Hepatocyte (in vitro differentiated cells): ENCODE measurements around the gene STIM1. TPM values are rescaled to one million over a fixed set of nuclear protein-coding genes. Genes with fewer than 3 reads are reported as not detected.

ENCODE experiments used
- DNase-seq: peaks from one replicate; pipeline ENCODE4 v3.0.0-alpha.2; 2016; ENCODE audit warnings: low spot score
- H2AFZ ChIP-seq: fragments of 200-600 bp; sonication (generic); 2 replicates; pipeline ENCODE4 v1.6.0; 2016; ENCODE audit warnings: antibody characterized with exemption, mild to moderate bottlenecking
- H3K27ac ChIP-seq: fragments of 200-600 bp; sonication (generic); 2 replicates; pipeline ENCODE4 v1.5.1; 2016; ENCODE audit warnings: mild to moderate bottlenecking
- H3K27me3 ChIP-seq: fragments of 200-600 bp; sonication (generic); 2 replicates; pipeline ENCODE4 v1.6.1; 2016
- H3K36me3 ChIP-seq: fragments of 200-600 bp; sonication (generic); replicated peaks from 2 replicates; pipeline ENCODE4 v1.5.1; 2016; ENCODE audit warnings: low read depth; ENCODE audit not compliant: insufficient read depth
- H3K4me1 ChIP-seq: fragments of 200-600 bp; sonication (generic); 2 replicates; pipeline ENCODE4 v1.5.1; 2016; ENCODE audit warnings: mild to moderate bottlenecking, moderate library complexity; ENCODE audit not compliant: insufficient read depth
- H3K4me2 ChIP-seq: fragments of 200-600 bp; sonication (generic); 2 replicates; pipeline ENCODE4 v1.6.0; 2016
- H3K4me3 ChIP-seq: fragments of 200-600 bp; sonication (generic); 2 replicates; pipeline ENCODE4 v1.5.1; 2016; ENCODE audit warnings: mild to moderate bottlenecking
- H3K79me2 ChIP-seq: fragments of 200-600 bp; sonication (generic); 2 replicates; pipeline ENCODE4 v1.6.0; 2017; ENCODE audit warnings: mild to moderate bottlenecking
- H3K9me2 ChIP-seq: fragments of 200-600 bp; sonication (generic); replicated peaks from 2 replicates; pipeline ENCODE4 v1.6.0; 2017; ENCODE audit warnings: mild to moderate bottlenecking; ENCODE audit not compliant: insufficient read depth
- H3K9me3 ChIP-seq: fragments of 200-600 bp; sonication (generic); 2 replicates; pipeline ENCODE4 v1.5.1; 2016; ENCODE audit warnings: low read depth, mild to moderate bottlenecking
- H4K20me1 ChIP-seq: fragments of 200-600 bp; sonication (generic); 2 replicates; pipeline ENCODE4 v1.6.0; 2016; ENCODE audit warnings: mild to moderate bottlenecking; ENCODE audit not compliant: insufficient read depth, poor library complexity, severe bottlenecking
- CTCF ChIP-seq: fragments of 200-600 bp; sonication (generic); IDR thresholded peaks from 2 replicates; pipeline ENCODE4 v1.5.1; 2016; ENCODE audit warnings: antibody characterized with exemption, mild to moderate bottlenecking; ENCODE audit not compliant: poor library complexity
- EZH2 ChIP-seq: fragments of 200-600 bp; sonication (generic); IDR thresholded peaks from 2 replicates; pipeline ENCODE4 v1.6.1; 2016; ENCODE audit warnings: antibody characterized with exemption, mild to moderate bottlenecking, borderline replicate concordance
- EZH2phosphoT487 ChIP-seq: fragments of 200-600 bp; sonication (generic); IDR thresholded peaks from one replicate; pipeline ENCODE4 v1.6.1; 2018; ENCODE audit warnings: antibody characterized with exemption, mild to moderate bottlenecking, low read depth, moderate library complexity; ENCODE audit not compliant: unreplicated experiment, severe bottlenecking
- WGBS: methylation state at CpG from one replicate; pipeline ENCODE4 v1.1.6; 2016; ENCODE audit warnings: low lambda C conversion rate; ENCODE audit errors: missing lambda C conversion rate; 5-methylcytosine and 5-hydroxymethylcytosine counted together
- polyA plus RNA-seq: library from polyadenylated mRNA; unstranded; fragments of >200 nt; fragmentation: Nextera tagmentation; extraction: Ambion mirVana; gene quantifications from 2 replicates; pipeline ENCODE4 v1.2.1, GENCODE V29; 2016
- total RNA-seq: library from RNA; depleted of rRNA; stranded (reverse); fragments of >200 nt; gene quantifications from 2 replicates; pipeline ENCODE4 v1.2.3, GENCODE V29; 2014

STIM1 gene
- total and polyA plus RNA-seq, 2 experiments from 2014 or later, result 18.5 to 19.6 TPM

- H3K4me3 ChIP-seq, result no peak overlapping the region
Observed at GRCh38 chr11:4061700-4062099, 206.2 kb downstream of the STIM1 start.

GRCh38 chr11:4063348-4063747, 207.9 kb downstream of the STIM1 start:
- no peaks in the 10 kb centered on the region for H3K9me3 ChIP-seq
- no peaks in the 10 kb centered on the region for H3K36me3 ChIP-seq
- no peak for TF ChIP-seq EZH2
- TF ChIP-seq CTCF, result no peak
- no peak for TF ChIP-seq EZH2phosphoT487
- H4K20me1 ChIP-seq, result no peaks in the 10 kb centered on the region
- DNase-seq, result no peak
- no peak overlapping the region for H2AFZ ChIP-seq
- no peak overlapping the region for H3K4me3 ChIP-seq
- peaks cover 10% of the 10 kb centered on the region for H3K4me1 ChIP-seq
- no peaks in the 10 kb centered on the region for H3K27me3 ChIP-seq
- no peak overlapping the region for H3K27ac ChIP-seq
- H3K9me2 ChIP-seq, result no peaks in the 10 kb centered on the region
- no peak overlapping the region for H3K4me2 ChIP-seq
- 71% methylated on average over 3 of the region's 3 CpGs for WGBS
- no peaks in the 10 kb centered on the region for H3K79me2 ChIP-seq

More at GRCh38 chr11:4061700-4062099, 206.2 kb downstream of the STIM1 start:
- no peaks in the 10 kb centered on the region for H3K27me3 ChIP-seq
- H3K79me2 ChIP-seq, result no peaks in the 10 kb centered on the region
- no peak overlapping the region for H3K27ac ChIP-seq
- no peaks in the 10 kb centered on the region for H3K9me3 ChIP-seq
- no peak for DNase-seq
- no peaks in the 10 kb centered on the region for H3K9me2 ChIP-seq
- no peak overlapping the region for H2AFZ ChIP-seq
- peaks cover 15% of the 10 kb centered on the region for H3K4me1 ChIP-seq
- 93% methylated on average over 1 of the region's 1 CpG for WGBS
- H3K36me3 ChIP-seq, result no peaks in the 10 kb centered on the region
- H4K20me1 ChIP-seq, result no peaks in the 10 kb centered on the region
- no peak overlapping the region for H3K4me2 ChIP-seq
- TF ChIP-seq EZH2 (no peak), CTCF (no peak), EZH2phosphoT487 (no peak)

GRCh38 chr11:4064278-4064955, 209.0 kb downstream of the STIM1 start:
- Histone ChIP-seq H3K27me3 (no peaks in the 10 kb centered on the region), H3K36me3 (no peaks in the 10 kb centered on the region), H3K79me2 (no peaks in the 10 kb centered on the region), H3K4me2 (no peak overlapping the region), H3K4me3 (no peak overlapping the region), H3K4me1 (peaks cover 10% of the 10 kb centered on the region), H3K9me2 (no peaks in the 10 kb centered on the region), H3K27ac (no peak overlapping the region), H2AFZ (no peak overlapping the region), H3K9me3 (no peaks in the 10 kb centered on the region), H4K20me1 (no peaks in the 10 kb centered on the region)
- 100% methylated on average over 1 of the region's 1 CpG for WGBS
- no peak for TF ChIP-seq CTCF
- no peak for TF ChIP-seq EZH2
- no peak for TF ChIP-seq EZH2phosphoT487
- DNase-seq, result no peak
